ENCODE data around the gene RFESD. TPM values are rescaled to one million over a fixed set of nuclear protein-coding genes. Genes with fewer than 3 reads are reported as not detected.

The RFESD gene
- total RNA-seq, 4 donors from 2014 or later = 1.1 to 1.4 TPM; not detected in 2

GRCh38 chr5:95619514-95620029, 27.0 kb upstream of the RFESD start:
- Histone ChIP-seq H3K27me3 (peaks cover 3% of the 10 kb centered on the region), H3K9me3 (no peaks in the 10 kb centered on the region), H3K36me3 (no peaks in the 10 kb centered on the region), H3K4me1 (peaks cover 0 to 31% (median 21%) of the 10 kb centered on the region in 4 donors), H3K4me3 (peak overlapping the region in 3 of 4 donors; percentile 42 to 66 (median 55)), H3K27ac (no peak overlapping the region)
- TF ChIP-seq POLR2A (IDR thresholded peaks at IDR 0.05) (no peak), POLR2AphosphoS5 (IDR thresholded peaks at IDR 0.05) (no peak), CTCF (IDR thresholded peaks at IDR 0.05) (no peak), EP300 (IDR thresholded peaks at IDR 0.05; ENCODE audit: low read depth) (no peak)
- in situ Hi-C loops (cut with MboI; ENCODE audit: low pct_ligation_motif_present in 1 of 4, low pct_unique_long_range_greater_than_20kb in 1 of 4, low sequenced_read_pairs in 3 of 4) = no loop called here
- intact Hi-C loops (cut with DNase I; ENCODE audit: low total_unique reads) = no loop called here
- DNase-seq = no peak
- 10 to 34% methylated on average over 3 to 19 of the region's 19 CpGs for WGBS, 2 donors (ENCODE audit: low coverage in 1 of 2)

GRCh38 chr5:95620030-95620869, 26.3 kb upstream of the RFESD start, which contains the start of gene GPR150:
GPR150 (plus strand) TSS chr5:95620087; CDS start chr5:95620276, 189 bp downstream.
- H3K27me3 ChIP-seq = peaks cover 3% of the 10 kb centered on the region
- H3K27ac ChIP-seq = peak within 1 kb of the TSS; percentile 44 to 74 (median 57)
- in situ Hi-C loops (cut with MboI; ENCODE audit: low pct_ligation_motif_present in 1 of 4, low pct_unique_long_range_greater_than_20kb in 1 of 4, low sequenced_read_pairs in 3 of 4) (no loop called here), intact Hi-C loops (cut with DNase I; ENCODE audit: low total_unique reads) (no loop called here)
- peak within 1 kb of the TSS; percentile 33 to 66 (median 48) for H3K4me3 ChIP-seq
- peaks cover 0 to 31% (median 21%) of the 10 kb centered on the region in 4 donors for H3K4me1 ChIP-seq
- 1% methylated on average over 68 of the region's 85 CpGs; no CpG with 5 or more reads in 1 of the 2 donors for WGBS, 2 donors (ENCODE audit: low coverage in 1 of 2)
- H3K36me3 ChIP-seq = no peaks in the 10 kb centered on the region
- no peak for TF ChIP-seq POLR2A (IDR thresholded peaks at IDR 0.05)
- TF ChIP-seq CTCF (IDR thresholded peaks at IDR 0.05) = no peak
- TF ChIP-seq POLR2AphosphoS5 (IDR thresholded peaks at IDR 0.05) = no peak
- no peak for TF ChIP-seq EP300 (IDR thresholded peaks at IDR 0.05; ENCODE audit: low read depth)
- peak; percentile 71 for DNase-seq
- H3K9me3 ChIP-seq = no peaks in the 10 kb centered on the region

GRCh38 chr5:95620870-95621838, 25.4 kb upstream of the RFESD start:
- H3K27me3 ChIP-seq = peaks cover 3% of the 10 kb centered on the region
- H3K27ac ChIP-seq = peak overlapping the region; percentile 44 to 74 (median 57)
- peak; percentile 32 for DNase-seq
- no peaks in the 10 kb centered on the region for H3K36me3 ChIP-seq
- TF ChIP-seq CTCF (IDR thresholded peaks at IDR 0.05) (no peak), POLR2AphosphoS5 (IDR thresholded peaks at IDR 0.05) (no peak), EP300 (IDR thresholded peaks at IDR 0.05; ENCODE audit: low read depth) (no peak), POLR2A (IDR thresholded peaks at IDR 0.05) (no peak)
- intact Hi-C loops (cut with DNase I; ENCODE audit: low total_unique reads) (no loop called here), in situ Hi-C loops (cut with MboI; ENCODE audit: low pct_ligation_motif_present in 1 of 4, low pct_unique_long_range_greater_than_20kb in 1 of 4, low sequenced_read_pairs in 3 of 4) (no loop called here)
- no peaks in the 10 kb centered on the region for H3K9me3 ChIP-seq
- H3K4me3 ChIP-seq = peak overlapping the region; percentile 33 to 66 (median 48)
- peaks cover 0 to 31% (median 21%) of the 10 kb centered on the region in 4 donors for H3K4me1 ChIP-seq
- WGBS, 2 donors (ENCODE audit: low coverage in 1 of 2) = 20 to 40% methylated on average over 1 to 26 of the region's 92 CpGs
